ENCODE measurements around the gene PPFIA3.
"Not testable (repeated sequence)": the region's sequence is repeated elsewhere in the genome, so short reads cannot be mapped to it uniquely, and the experiment has no call there.

The PPFIA3 gene

GRCh38 chr19:49103331-49104085 lies 15.8 kb upstream of the PPFIA3 start:
- no peak for DNase-seq (ENCODE audit: low spot score)

- no peak for DNase-seq (ENCODE audit: low spot score)
Measured at GRCh38 chr19:49104229-49104864, 15.0 kb upstream of the PPFIA3 start.

GRCh38 chr19:49106648-49107135 lies 12.7 kb upstream of the PPFIA3 start:
- DNase-seq (ENCODE audit: low spot score) = peak; percentile 64

- no peak for DNase-seq (ENCODE audit: low spot score)
Measured at GRCh38 chr19:49107625-49108459, 11.5 kb upstream of the PPFIA3 start.

DNA sequence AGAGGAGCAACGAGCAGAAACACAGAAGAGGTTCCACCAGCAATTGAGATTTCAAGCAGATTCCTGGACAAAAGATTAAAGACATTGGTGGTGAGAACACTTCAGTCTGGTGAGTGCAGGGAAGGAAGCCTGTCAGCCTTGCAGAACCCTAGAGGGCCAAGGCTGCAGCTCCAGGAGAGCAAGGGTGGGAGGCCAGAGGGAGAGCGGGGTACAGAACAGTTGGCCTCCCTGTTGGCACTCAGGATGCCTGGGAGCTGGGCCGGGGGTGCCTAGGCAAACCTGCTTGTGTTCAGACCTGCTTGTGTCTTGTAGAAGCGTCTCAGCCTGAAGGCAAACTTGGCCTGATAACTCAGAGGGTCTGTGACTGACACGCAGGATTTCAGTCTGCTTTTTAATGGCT lies 10.3 kb upstream of the PPFIA3 start:
- no peak for DNase-seq (ENCODE audit: low spot score)

- DNase-seq (ENCODE audit: low spot score) = no peak
Measured at GRCh38 chr19:49109569-49110233, 9.6 kb upstream of the PPFIA3 start.

DNA sequence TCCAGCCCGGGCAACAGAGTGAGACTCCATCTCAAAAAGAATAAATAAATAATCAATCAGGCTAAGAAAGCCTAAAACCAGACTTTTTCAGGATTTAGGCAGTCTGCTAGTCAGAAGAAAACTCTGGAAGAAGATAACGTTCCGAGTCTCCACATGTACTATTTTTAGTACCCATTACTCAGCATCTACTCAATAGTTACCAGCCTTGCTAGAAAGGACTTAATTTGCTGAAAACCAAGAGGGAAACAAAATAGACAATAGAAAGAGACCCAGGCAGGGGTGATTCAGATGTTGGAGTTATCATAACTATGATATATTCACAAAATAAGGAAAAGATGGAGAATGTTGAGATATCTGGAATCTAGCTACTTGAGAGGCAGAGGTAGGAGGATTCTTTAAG lies 8.8 kb upstream of the PPFIA3 start:
- no peak for DNase-seq (ENCODE audit: low spot score)

DNA sequence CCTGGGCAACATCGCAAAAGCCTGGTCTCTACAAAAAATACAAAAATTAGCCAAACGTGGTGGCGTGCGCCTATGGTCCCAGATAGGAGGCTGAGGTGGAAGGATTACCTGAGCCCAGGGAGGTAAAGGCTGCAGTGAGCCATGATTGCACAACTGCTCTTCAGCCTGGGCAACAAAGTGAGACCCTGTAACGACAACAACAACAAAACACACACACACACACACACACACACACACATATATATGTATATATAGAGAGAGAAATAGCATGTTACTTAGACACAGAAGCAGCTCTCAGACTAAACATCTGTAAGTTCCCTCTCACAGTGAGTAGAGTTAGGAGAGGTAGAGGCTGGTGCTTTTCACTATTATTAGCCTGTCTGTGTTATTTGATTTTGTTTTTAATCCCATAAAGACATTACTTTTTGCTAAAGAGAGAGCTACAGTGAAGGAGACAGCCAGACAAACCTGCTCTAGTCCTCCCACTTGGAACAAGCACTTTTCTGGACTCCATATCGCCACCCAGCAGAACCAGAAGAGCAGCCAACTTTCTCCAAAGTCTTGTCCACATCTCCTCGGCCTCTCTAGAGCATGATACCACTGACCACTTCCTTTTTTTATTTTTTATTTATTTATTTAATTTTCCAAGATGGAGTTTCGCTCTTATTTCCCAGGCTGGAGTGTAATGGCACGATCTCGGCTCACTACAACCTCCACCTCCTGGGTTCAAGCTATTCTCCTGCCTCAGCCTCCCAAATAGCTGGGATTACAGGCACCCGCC lies 7.9 kb upstream of the PPFIA3 start:
- DNase-seq (ENCODE audit: low spot score) = no peak

DNA sequence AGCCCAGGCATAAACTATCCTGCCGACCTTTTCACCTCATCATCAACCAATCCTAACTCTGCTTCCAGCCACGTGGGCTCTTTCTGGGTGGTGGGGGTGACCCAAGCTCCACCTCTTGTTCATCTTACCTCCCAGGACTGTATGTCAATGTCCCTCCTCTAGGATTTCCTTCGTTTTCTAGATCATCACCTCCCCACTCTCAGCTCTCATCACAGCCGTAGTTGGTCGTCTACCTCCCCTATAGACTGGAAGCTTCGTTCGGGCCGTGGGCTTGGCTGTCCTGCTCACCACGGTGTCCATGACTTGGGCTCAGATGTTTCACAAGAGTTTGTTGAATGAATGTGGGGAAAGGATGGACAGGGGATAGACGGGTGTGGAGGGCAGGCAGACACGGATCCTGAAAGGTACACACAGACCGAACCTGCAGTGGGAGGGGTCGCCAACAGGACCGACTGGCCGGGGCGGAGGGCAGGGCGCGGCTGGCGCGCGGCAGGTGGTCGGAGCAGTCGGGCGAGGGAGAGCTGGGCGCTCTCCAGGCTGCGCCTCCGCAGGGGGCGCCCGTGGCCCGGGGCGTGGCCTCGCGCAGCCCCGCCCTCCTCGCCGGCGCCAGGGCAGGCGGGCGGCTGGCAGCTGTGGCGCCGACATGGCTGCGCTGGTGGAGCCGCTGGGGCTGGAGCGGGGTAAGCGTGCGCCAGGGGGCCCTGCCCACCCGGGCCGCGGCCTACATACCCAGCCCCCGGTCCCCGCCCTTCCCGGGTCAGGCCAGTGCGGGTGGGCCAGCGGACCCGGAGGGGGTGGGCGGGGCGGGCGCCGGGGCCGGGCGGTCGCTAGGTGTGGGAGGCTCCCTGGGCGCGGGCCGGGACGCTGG lies 5.3 kb upstream of the PPFIA3 start, which contains the start of gene LIN7B:
LIN7B (plus strand) TSS at position 609 of the 868 bp plus-strand sequence; CDS start at position 644, 35 bp downstream.
- peak; percentile 77 for DNase-seq (ENCODE audit: low spot score)

- no peak for DNase-seq (ENCODE audit: low spot score)
Measured at GRCh38 chr19:49114630-49115363, 4.5 kb upstream of the PPFIA3 start.

- no peak for DNase-seq (ENCODE audit: low spot score)
Measured at GRCh38 chr19:49116544-49116943, 2.8 kb upstream of the PPFIA3 start.

GRCh38 chr19:49117677-49118564 lies 1.4 kb upstream of the PPFIA3 start:
- no peak for DNase-seq (ENCODE audit: low spot score)

DNA sequence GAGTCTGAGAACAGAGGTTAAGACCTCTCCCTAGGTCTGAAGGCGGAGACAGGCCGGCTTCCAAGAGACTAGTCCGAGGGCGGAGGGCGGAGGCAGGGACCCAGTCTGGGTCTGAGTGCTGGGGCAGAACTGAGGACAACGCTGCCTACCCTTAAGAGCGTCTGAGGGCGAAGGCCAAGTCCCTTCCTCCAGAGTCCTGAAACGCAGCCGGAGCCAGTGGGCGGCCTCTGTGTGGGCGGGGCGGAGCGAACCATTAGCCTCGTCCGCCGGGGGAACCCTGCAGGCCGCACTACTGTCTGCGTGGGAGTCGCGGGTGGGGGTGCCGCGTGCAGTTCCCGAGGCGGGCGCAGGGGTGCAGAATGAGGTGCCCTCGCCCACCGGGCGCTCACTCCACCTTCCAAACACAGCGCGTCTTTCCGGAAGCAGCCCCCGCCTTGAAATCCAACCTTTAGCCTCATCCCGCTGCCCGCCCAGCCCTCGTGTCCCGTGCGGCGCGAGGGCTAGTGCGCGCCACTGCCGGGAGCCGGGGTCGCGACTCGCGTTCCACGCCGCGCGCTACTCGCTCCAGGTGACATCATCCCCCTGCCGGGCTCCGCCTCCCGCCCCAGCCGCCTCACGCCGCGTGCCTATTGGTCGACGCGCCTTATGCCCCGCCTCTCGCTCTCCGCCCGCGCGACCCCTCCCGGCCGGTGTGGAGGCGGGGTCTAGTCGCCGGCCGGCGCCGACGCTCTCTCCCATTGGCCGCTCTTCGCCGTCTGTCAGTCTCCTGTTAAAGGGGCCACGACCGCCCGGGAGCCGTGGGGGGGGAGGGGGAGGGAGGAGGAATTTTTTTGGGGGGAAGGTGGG lies 556 bp upstream of the PPFIA3 start, which contains the start of gene C19orf73:
C19orf73 (minus strand) TSS at position 579 of the 846 bp plus-strand sequence; CDS start at position 458, 121 bp downstream.
- peak; percentile 95 for DNase-seq (ENCODE audit: low spot score)

DNA sequence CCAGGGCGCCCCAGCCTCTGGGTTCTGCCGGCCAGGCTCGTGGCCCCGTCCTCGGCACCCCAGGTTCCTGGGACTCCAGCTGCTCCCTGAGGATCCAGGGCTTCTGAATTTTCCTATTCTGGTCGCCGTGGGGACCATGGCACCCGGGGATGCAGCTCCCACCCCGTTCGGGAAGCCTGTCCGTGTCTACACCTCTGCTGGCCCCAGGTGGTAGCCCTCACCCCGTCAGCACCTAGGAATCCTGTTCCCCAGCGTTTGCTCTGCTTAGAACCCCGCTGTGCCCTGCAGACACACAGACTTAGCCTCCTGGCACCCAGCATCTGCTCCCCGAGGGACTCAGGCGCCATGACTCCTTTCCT lies 960 bp downstream of the PPFIA3 start:
- no peak for DNase-seq (ENCODE audit: low spot score)

- DNase-seq (ENCODE audit: low spot score) = no peak
Measured at GRCh38 chr19:49120868-49121267, 1.5 kb downstream of the PPFIA3 start.

DNA sequence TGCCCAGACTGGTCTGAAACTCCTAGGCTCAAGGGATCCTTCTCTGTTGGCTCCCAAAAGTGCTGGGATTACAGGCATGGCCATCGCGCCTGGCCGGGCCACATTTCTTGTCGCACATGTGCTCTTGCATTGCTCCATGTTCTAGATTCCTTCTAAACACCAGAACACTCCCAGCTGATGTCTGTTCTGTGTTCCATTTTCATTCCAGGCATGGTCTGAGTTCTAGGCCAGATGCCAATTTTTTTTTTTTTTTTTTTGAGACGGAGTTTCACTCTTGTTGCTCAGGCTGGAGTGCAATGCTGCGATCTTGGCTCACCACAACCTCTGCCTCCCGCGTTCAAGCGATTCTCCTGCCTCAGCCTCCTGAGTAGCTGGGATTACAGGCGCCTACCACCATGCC lies 2.5 kb downstream of the PPFIA3 start:
- not testable (repeated sequence) for DNase-seq (ENCODE audit: low spot score)

- DNase-seq (ENCODE audit: low spot score) = not testable (repeated sequence)
Measured at GRCh38 chr19:49123285-49123684, 3.9 kb downstream of the PPFIA3 start.
